ENCODE measurements around the gene USH2A.

- TF ChIP-seq CTCF (IDR thresholded peaks at IDR 0.05) (no peak), POLR2A (IDR thresholded peaks at IDR 0.05) (no peak)
These were observed 531.8 kb downstream of the USH2A start for GRCh38 chr1:215891266-215892057.

All from testis (tissue), 2 donors.